OCI-LY1 (cell line): Measurements from ENCODE around the gene RNF141.

Source experiments
- H2AFZ ChIP-seq: fragments of 200-600 bp; sonication (generic), shearing (Covaris generic); 2 replicates; pipeline ENCODE4 v1.6.0; 2014; ENCODE audit warnings: antibody characterized with exemption, mild to moderate bottlenecking, low read length
- H3F3A ChIP-seq: fragments of 200-600 bp; sonication (generic), shearing (Covaris generic); 2 replicates; pipeline ENCODE4 v1.6.0; 2014; ENCODE audit warnings: mild to moderate bottlenecking, antibody characterized with exemption, low read length, moderate library complexity; ENCODE audit not compliant: insufficient read depth
- H3K27ac ChIP-seq: fragments of 200-600 bp; sonication (generic); 2 replicates; pipeline ENCODE4 v1.5.1; 2014; ENCODE audit warnings: low read length, mixed run types, mild to moderate bottlenecking, low read depth; ENCODE audit not compliant: poor library complexity, severe bottlenecking
- H3K27me3 ChIP-seq: fragments of 200-600 bp; sonication (generic); 2 replicates; pipeline ENCODE4 v1.6.0; 2014; ENCODE audit warnings: antibody characterized with exemption, mild to moderate bottlenecking, low read length, moderate library complexity; ENCODE audit not compliant: insufficient read depth
- H3K36me3 ChIP-seq: fragments of 200-600 bp; sonication (generic); 2 replicates; pipeline ENCODE4 v1.6.1; 2014; ENCODE audit warnings: mild to moderate bottlenecking, antibody characterized with exemption, low read length, moderate library complexity, mixed read lengths; ENCODE audit not compliant: insufficient read depth
- H3K4me1 ChIP-seq: fragments of 200-600 bp; sonication (generic); 2 replicates; pipeline ENCODE4 v1.5.1; 2014; ENCODE audit warnings: mild to moderate bottlenecking, low read length, moderate library complexity; ENCODE audit not compliant: insufficient read depth, severe bottlenecking
- H3K4me2 ChIP-seq: fragments of 200-600 bp; sonication (generic), shearing (Covaris generic); 2 replicates; pipeline ENCODE4 v1.6.1; 2014; ENCODE audit warnings: low read length
- H3K4me3 ChIP-seq: fragments of 200-600 bp; sonication (generic); 2 replicates; pipeline ENCODE4 v1.5.1; 2014; ENCODE audit warnings: low read length, low read depth, mild to moderate bottlenecking, mixed read lengths; ENCODE audit not compliant: poor library complexity, severe bottlenecking
- H3K79me2 ChIP-seq: fragments of 200-600 bp; shearing (Covaris generic); 2 replicates; pipeline ENCODE4 v1.6.1; 2016; ENCODE audit warnings: mixed run types, low read length, mixed read lengths; ENCODE audit not compliant: insufficient read depth
- H3K9ac ChIP-seq: fragments of 200-600 bp; sonication (generic), shearing (Covaris generic); 2 replicates; pipeline ENCODE4 v1.6.1; 2014; ENCODE audit warnings: mild to moderate bottlenecking, low read length, mixed read lengths
- H3K9me2 ChIP-seq: fragments of 200-600 bp; sonication (generic), shearing (Covaris generic); 2 replicates; pipeline ENCODE4 v1.6.1; 2014; ENCODE audit warnings: low read depth, mild to moderate bottlenecking, low read length, mixed read lengths
- H3K9me3 ChIP-seq: fragments of 200-600 bp; shearing (Covaris generic); 2 replicates; pipeline ENCODE4 v1.6.1; 2014; ENCODE audit warnings: low read length, mixed read lengths
- H4K20me1 ChIP-seq: fragments of 200-600 bp; sonication (generic), shearing (Covaris generic); 2 replicates; pipeline ENCODE4 v1.6.0; 2016; ENCODE audit warnings: mild to moderate bottlenecking, low read length; ENCODE audit not compliant: insufficient read depth
- CTCF ChIP-seq: fragments of 200-600 bp; sonication (generic), shearing (Covaris generic); IDR thresholded peaks from 2 replicates; pipeline ENCODE4 v1.5.1; 2017; ENCODE audit warnings: mild to moderate bottlenecking, antibody characterized with exemption, low read length, moderate library complexity, mixed read lengths
- EZH2 ChIP-seq: fragments of 200-600 bp; sonication (generic), shearing (Covaris generic); IDR thresholded peaks from 2 replicates; pipeline ENCODE4 v1.8.0; 2017; ENCODE audit warnings: borderline replicate concordance, mixed run types, mild to moderate bottlenecking, antibody characterized with exemption, low read length, moderate library complexity, mixed read lengths

The RNF141 gene

GRCh38 chr11:10515418-10515817 lies 25.6 kb downstream of the RNF141 start:
- Histone ChIP-seq H3F3A (peaks cover 3% of the 10 kb centered on the region; the same call in 1 of the 2 replicates), H3K9me2 (no peaks in the 10 kb centered on the region), H3K4me2 (no peak overlapping the region), H4K20me1 (no peaks in the 10 kb centered on the region), H3K9ac (no peak overlapping the region), H3K4me1 (no peaks in the 10 kb centered on the region), H3K9me3 (no peaks in the 10 kb centered on the region), H2AFZ (no peak overlapping the region), H3K4me3 (no peak overlapping the region), H3K36me3 (peaks cover 29% of the 10 kb centered on the region; the same call in 1 of the 2 replicates), H3K79me2 (no peaks in the 10 kb centered on the region), H3K27ac (no peak overlapping the region), H3K27me3 (no peaks in the 10 kb centered on the region)
- TF ChIP-seq EZH2, result no peak
- TF ChIP-seq CTCF, result no peak

DNA sequence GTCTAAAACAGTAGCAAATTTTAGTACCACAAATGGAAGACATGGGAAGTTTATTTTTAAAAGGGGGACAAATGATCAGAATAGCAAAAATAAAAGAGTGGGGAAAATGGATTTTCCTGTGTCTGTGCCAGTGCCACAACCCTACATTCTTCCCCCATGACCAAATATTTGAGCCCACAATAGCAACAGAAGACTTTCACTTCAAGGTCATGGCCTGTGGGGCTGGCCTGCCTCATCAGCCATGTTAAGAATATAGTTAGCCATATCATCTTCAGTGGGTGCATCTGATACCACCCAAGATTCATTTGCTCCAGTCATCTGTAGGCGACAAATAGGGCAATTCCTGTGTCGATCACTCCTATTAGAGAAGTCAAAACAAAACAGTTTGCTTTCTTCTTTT lies 26.3 kb downstream of the RNF141 start:
- Histone ChIP-seq H3F3A (peaks cover 3% of the 10 kb centered on the region; the same call in 1 of the 2 replicates), H3K4me1 (no peaks in the 10 kb centered on the region), H3K27me3 (no peaks in the 10 kb centered on the region), H4K20me1 (no peaks in the 10 kb centered on the region), H3K36me3 (peaks cover 29% of the 10 kb centered on the region; the same call in 1 of the 2 replicates), H3K4me2 (no peak overlapping the region), H3K9ac (no peak overlapping the region), H3K79me2 (no peaks in the 10 kb centered on the region), H2AFZ (no peak overlapping the region), H3K9me3 (no peaks in the 10 kb centered on the region), H3K9me2 (no peaks in the 10 kb centered on the region), H3K27ac (no peak overlapping the region), H3K4me3 (no peak overlapping the region)
- no peak for TF ChIP-seq CTCF
- TF ChIP-seq EZH2, result no peak

- no peaks in the 10 kb centered on the region for H4K20me1 ChIP-seq
Measured at GRCh38 chr11:10514202-10514601, 26.8 kb downstream of the RNF141 start.

More at GRCh38 chr11:10514202-10514601, 26.8 kb downstream of the RNF141 start:
- no peaks in the 10 kb centered on the region for H3K9me3 ChIP-seq
- no peaks in the 10 kb centered on the region for H3K9me2 ChIP-seq
- H3K4me3 ChIP-seq, result no peak overlapping the region
- peaks cover 24% of the 10 kb centered on the region; the same call in 1 of the 2 replicates for H3K36me3 ChIP-seq
- no peaks in the 10 kb centered on the region for H3K27me3 ChIP-seq
- H3K79me2 ChIP-seq, result no peaks in the 10 kb centered on the region
- TF ChIP-seq CTCF (peak; percentile 33; the same call in 1 of the 2 replicates), EZH2 (no peak)
- no peak overlapping the region for H2AFZ ChIP-seq
- H3K4me1 ChIP-seq, result no peaks in the 10 kb centered on the region
- H3K27ac ChIP-seq, result no peak overlapping the region
- no peak overlapping the region for H3K9ac ChIP-seq
- peaks cover 3% of the 10 kb centered on the region; the same call in 1 of the 2 replicates for H3F3A ChIP-seq
- H3K4me2 ChIP-seq, result no peak overlapping the region
